ENCODE data around the gene SLC35D2.
A peak's percentile ranks its signal among the peaks of the same experiment; 100 is the strongest.

SLC35D2 gene

DNA sequence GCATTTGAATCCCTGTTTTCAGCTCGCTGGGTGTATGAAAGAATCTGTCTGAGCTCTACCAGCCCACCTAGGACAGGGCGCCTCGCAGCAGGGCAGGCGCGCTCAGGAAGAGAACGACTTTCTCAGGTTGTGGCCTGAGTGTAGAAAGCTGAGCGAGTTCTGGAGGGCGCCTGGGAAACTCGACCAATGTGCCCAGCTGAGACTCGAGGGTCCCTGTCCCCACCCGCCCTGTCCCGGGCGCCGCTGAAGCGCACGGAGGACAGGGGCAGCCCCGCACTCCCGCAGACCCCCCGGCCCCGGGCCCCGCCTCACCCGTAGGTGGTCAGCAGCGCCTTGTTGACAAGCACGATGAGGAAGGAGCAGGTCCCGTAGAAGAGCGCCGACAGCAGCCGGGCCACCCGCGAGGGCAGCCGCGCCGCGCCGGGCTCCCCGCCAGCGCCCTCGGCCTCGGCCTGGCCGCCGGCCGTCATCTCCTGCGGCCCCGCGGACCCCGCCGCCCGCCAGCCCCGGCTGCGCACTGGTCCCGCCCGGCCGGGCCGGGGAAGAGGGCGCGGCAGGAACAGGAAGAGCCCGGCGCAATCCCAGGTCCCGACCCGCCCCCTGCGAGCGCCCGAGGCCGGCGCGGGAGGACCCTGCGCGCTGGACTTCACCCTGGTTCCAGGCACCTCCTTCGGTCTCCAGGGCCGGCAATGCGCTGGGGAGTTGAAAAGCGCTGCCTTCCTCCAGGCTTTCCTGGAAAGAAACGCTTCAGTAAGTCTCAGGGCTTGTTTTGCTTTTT lies at the start of gene SLC35D2:
SLC35D2 (minus strand) TSS at position 547 of the 778 bp plus-strand sequence; CDS start at position 470, 77 bp downstream.
- peak; percentile 68 for DNase-seq

DNA sequence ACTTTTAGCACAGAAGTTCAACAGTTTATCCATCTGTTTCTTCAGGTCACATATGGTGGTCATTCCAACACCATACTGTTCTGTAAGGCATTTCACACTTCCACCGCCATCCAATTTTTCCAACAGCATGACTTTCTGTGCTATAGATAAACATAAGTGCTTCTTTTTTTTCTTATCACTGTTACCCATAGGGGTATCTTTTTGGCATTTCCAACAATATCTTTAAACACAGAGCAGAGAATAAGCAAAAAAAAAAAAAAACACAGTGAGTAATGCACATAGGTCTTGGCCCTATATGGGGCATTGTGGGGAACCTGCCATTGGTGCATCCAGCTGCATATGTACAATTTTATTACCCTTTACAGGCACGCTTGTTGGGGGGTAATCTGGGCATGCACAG lies 46.9 kb upstream of the SLC35D2 start:
- no peak for DNase-seq

DNA sequence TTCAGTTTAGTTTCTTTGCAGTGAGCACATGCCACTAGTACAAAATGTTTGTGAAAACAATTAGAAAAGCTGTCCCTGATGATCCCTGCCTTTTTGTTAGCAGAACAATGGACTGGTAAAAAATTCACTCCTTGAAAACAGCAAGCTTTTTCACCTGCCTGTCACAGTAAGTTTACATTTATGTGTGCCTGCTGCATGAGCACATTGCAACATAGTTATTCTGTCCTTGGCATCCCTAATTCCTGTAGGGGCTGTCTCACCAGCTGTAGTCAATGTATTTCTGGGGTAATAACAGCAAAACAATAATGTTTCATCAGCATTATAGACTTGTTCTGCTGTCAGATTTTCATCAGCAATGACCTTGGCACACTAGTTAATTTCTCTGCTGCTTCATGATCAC lies 46.2 kb upstream of the SLC35D2 start:
- DNase-seq, result no peak

DNA sequence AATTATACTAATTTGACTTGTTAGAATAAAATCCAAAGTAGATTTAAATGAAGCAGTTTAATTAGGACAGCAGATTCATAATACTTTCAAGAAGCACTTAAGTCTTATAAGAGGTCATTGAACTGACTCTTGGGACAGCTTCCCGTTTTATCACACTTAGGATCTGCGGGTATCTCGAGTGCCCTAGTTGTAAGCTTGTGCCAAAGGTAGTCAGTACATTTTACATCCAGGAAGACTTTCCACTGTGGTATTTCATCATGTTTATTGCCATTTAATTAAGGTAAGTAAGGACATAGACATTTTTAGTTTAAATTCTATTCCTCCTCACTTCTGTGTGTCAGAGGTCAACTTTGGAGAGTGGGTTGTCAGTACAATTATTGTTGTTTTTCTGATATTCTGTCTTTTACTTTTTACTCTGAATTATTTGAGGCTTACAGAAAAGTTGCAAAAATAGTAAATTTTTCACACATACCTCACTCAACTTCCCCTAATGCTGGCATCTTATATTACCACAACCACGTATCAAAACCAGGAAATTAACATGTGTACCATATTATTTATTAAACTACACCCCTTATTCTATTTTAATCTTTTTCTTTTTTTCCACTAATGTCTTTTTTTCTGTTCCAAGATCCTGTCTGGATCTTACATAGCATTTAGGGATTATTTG lies 42.1 kb upstream of the SLC35D2 start:
- peak; percentile 29 for DNase-seq

DNA sequence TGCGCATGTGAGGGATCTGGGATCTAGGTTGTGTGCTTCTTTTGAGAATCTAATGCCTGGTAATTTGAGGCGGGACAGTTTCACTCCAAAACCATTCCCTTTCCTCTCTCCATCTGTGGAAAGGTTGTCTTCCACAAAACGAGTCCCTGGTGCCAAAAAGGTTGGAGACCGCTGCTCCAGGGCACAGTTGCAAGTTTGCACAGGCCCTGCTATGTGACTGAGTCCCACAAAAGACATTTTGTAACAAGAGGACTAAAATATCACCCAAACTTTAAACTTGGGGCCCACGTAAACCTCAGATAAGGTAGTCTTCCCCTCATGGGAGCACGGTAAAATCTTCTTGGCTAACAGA lies 40.5 kb upstream of the SLC35D2 start:
- no peak for DNase-seq

DNA sequence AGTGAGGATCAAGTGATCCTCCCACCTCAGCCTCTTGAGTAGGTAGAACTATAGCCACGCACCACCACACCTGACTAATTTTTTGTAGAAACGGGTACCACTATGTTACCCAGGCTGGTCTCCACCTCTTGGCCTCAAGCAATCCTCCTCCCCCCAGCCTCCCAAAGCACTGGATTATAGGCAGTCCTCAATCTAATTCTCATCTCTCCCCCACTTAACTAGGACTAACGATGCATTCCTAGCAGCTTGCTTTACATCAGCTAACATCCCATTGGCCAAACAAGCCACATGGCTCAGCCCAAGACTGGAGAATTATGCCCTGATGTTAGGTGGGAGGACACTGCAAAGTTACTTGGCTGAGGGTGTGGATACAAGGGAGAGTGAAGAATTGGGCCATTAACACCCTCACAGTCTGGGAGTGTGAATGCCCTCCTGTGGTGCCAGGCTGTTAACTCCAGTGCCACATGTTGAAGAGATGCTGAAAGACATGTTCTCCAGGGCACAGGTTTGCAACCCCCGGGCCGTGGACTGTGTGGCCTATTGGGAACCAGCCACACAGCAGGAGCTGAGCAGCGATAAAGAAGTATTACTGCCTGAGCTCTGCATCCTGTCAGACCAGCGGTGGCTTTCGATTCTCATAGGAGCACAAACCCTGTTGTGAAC lies 39.9 kb upstream of the SLC35D2 start:
- no peak for DNase-seq

DNA sequence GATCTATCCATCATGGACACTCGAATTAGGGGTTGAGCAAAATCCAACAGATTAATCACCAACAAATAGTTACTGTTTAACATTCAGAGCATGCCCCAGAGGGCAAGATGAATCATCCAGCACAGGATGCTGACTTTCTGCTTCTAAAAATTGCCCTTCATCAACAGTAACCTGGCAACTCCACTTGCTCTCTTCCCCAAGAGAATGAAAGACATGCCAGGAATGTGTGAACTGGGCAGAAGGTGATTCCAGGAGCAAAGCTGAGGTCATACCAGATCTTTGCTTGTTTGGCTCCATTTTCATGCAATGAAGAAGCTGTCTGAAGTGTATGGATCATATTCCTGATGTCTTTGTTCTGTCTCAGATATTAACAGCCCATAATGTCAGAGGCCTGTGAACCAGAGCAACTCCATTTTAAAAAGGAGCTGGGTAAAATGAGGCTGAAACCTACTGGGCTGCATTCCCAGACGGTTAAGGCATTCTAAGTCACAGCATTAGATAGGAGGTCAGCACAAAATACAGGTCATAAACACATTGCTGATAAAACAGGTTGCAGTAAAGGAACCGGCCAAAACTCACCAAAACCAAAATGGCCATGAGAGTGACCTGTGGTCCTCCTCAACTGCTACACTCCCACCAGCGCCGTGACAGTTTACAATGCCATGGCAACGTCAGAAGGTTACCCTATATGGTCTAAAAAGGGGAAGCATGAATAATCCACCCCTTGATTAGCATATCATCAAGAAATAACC lies 37.1 kb upstream of the SLC35D2 start:
- DNase-seq, result peak; percentile 86

DNA sequence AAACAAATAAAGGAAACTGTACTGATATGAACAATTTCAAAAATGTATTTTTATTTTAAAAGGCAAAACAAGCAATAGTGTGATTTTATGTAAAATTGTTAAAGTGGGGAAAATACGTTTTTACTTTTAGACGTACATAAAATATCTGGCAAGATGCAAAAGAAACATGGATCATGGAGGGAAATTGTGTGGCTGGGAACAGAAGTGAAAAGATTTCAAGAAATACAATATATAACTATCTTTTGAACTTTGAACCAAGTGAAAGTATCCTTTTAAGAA lies 36.1 kb upstream of the SLC35D2 start:
- no peak for DNase-seq

DNA sequence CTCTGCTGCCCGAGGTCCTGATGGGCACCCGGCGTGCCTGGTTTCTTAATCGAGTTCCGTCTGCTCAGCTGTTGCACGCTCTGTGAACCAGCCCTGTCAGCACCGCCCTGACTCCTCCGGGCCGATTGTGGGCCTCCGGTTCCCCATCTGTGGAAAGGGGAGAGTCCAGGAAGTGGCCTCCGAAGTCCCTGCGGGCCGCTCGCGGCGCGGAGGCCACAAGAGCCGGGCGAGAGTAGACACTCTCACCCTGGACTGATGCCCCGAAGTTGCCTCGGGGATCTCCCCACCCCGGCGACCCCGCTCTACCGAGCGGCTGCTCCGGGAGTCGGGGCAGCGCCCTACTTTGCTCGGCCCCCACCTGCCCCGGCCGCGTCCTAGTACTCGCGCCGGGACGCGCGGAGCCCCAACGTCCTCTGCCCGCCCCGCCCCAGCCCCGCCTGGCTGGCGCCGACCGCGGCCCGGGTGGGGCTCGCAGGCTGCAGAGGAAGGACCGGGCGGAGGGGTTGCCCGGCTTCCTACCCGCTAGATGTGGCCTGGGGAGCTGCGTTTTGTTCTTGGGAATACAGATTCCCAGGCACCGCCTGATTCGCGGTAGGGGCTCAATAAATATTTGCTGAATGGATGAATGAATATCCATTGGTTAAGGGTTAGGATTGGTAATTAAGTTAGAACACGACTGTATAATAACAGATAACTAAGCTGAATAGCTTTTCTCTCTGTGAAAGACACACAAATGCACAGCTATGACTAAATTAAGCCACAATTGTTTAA lies 35.6 kb upstream of the SLC35D2 start:
- DNase-seq, result peak; percentile 92

DNA sequence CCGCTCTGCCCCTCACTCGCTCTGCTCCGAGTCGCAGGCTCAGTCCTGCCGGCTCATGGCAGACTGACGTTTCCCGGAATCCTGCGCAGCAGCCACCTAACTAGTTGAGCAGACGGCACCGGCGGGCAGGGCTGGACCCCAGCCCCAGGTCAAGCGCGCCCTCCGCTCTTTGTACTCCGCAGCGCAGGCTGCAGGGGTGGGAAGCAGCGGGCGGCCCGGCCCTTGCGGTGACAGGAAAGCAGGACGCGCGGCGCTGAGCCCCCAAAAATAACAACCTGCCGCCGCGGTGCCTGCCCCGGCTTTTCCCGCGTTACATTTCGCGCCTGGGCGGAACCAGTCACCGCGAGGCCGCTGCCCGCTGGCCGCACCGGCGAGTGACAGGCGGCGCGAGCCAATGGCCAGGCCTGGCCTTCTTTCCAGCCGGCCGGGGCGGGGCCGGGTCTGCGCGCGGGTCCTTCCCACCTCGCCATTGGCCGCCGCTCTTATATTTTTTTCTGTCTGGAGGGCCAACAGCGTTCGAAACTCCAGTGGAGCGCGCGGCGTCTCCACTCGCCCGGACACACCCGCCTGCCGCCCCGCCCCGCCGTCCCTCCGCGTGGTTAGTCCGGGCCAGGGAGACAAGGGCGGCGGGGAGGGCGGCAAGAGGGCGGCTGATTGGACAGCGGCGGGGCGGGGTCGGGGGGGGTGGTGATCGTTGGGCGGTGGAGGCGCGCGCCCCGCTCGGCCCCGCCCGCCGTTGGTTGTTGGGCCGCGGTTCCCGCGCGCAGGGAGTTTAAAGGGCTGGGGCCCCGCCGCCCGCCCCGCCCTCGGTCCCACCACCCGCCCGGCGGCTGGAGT lies 34.8 kb upstream of the SLC35D2 start, which contains the start of gene ZNF367:
ZNF367 (minus strand) TSS at position 288 of the 837 bp plus-strand sequence. CDS start 338 bp downstream, outside the sequence.
- peak; percentile 97 for DNase-seq

DNA sequence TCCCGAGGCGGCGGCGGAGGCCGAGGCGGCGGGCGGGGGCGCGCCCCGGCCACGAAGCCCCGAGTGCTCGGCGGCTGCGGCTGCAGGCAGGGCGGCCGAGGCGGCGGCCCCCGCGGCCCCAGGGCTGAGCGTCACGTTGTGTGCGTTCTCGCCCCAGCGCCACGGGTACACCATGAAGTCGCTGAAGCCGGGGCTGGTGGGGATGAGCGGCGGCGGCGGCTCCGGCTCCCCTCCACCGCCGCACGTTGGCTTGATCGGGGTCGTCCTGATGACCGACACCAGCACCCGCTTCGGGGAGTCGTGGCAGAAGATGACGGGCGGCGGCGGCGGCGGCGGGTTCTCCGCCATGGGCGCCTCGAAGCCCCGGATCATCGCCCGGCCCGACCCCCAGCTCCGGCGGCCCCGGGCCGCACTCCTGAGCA lies 34.2 kb upstream of the SLC35D2 start:
- no peak for DNase-seq

DNA sequence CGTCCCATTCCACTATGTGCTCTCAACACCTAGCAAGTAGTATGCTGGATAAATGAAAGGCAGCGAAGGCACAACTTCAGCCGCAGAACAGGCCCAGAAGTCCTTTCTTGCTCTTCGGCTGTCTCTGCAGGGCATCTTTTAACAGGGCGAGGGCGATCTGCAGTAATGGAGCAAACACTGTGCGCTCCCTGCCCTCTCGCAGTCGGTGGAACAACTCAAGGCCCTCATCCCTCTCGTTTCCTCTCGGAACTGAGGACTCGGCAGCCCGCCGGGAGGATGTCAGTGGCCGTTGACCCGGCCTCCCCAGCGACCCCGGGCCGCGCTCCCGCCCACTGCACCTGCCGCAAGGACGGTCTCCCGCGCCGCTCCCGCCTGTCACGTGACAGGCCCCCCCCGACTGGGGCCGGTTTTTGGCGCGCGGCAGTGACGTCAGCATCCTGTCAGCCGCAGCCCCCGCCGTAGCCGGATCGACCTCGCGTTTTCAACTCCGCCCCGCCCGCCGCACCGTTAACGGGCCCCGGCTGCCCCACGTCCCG lies 33.6 kb upstream of the SLC35D2 start:
- peak; percentile 89 for DNase-seq

DNA sequence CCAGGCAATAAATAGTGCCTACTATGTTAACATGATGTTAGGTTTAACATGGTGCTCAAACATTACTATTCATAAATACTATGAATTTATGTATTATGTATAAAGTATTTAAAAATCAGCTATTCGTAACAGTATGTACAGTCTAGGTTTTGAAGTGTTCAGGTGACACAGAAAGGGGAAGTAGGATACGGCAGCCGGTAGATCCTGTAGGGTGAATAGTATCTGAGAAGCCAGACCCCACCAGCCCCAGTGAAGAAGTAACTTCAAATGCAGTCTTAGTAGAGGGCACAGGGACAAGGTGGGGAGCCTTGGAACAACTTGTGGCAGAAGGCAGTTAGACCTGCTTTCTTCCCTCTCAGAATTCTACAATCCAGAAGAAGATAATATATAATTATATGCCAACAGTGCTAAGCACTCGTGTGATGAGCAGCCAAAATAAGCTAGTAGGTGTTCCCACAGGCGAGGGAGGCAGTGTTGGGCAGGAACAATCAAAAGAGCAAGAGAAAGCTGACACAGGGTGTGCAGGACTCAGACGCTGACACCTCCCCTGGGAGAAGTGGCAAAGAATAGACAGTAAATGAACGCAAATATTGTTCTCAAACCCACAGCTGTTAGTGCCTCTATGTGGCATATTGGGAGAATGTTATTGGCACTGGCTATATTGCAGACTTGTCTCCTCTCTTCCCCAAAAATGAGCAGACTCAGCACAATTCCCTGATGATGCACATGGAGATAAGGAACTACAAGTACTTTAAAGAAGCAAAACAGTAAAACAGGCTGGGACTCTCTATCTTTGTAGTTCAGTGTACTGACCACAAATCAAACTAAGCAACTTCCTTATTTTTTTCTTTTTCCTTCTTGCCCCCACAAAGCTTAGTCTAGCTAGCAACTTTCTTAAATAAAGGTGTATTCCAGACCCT lies 30.1 kb upstream of the SLC35D2 start:
- peak; percentile 87 for DNase-seq

DNA sequence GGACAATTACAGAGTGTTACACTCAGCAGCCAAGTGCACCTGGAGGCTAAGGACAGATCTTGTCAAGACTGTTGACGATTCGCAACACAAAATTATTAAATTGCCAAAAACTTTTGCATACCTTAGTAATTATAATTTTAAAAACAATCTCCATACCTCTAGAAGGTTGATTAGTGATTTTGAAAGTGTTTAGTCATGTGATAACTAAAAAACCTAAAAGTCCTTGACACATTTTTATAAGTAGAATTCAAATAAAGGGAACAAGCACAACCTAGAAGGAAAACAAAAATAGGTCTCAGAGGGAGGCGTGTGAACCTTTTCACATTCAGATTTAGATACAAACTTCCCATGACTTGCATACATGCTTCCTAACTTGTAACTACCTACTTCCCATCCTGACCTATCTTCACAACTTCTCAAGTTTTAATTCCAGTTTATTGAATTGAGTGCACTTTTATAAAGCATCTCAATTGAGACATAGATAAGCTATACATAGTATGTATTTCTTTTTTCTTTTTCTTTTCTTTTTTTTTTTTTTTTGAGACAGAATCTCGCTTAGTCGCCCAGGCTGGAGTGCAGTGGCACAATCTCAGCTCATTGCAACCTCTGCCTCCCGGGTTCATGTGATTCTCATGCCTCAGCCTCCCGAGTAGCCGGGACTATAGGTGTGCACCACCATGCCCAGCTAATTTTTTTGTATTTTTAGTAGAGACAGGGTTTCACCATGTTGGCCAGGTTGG lies 28.8 kb upstream of the SLC35D2 start:
- DNase-seq, result no peak

DNA sequence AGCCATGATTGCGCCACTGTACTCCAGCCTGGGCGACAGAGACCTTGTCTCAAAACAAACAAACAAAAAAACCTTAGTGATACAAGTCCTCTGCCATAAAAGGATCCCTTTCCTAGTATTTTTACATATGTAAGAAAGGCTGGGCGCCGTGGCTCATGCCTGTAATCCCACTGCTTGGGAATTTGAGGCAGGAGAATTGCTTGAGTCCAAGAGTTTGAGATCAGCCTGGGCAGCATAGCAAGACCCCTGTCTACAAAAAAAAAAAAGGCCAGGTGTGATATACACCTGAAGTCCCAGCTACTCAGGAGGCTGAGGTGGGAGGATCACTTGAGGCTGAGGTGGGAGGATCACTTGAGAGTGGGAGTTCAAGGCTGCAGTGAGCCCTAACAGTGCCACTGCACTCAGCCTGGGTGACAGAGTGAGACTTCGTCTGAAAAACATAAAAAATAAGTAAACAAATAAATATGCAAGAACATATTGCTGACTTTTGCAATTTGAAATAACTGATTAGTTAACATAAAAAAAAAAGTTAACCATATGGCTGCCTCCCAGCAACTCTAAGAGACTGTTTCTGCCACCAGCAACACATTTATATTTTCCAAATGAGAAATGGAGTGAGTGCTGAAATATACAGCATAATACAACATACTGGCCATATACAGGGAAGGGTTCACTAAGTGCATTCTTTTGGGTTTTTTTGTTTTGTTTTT lies 27.8 kb upstream of the SLC35D2 start:
- no peak for DNase-seq

DNA sequence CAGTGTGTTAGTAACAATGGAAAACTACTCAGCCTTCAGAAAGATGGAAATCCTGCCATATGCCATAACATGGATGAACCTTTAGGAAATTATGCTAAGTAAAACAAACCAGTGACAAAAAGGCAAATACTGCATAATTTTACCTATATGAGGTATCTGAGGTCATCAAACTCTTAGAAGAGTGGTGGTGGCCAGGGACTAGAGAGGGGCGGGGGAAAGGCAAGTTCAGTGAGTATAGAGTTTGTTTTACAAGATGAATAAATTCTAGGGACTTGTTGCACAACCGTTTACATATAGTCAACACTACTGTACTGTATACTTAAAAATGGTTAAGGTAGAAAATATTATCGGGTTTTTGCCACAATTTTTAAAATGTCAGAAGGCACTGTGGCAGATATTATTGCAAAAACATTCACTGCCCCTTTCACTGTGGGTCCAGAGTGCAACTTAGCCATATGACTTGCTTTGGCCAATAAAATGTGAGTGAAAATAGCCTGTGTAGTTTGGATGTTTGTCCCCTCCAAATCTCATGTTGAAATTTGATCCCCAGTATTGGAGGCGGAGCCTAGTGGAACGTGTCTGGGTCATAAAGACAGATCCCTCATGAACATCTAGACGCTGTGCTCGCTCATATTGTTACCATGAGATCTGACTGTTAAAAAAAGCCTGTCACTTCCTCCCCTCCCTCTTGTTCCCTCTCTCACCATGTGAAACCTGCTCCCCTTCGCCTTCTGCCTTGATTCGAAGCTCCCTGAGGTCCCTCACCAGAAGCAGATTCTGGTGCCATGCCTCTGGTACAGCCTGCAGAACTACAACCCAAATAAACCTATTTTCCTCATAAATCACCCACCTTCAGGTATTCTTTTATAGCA lies 25.1 kb upstream of the SLC35D2 start:
- DNase-seq, result peak; percentile 13

DNA sequence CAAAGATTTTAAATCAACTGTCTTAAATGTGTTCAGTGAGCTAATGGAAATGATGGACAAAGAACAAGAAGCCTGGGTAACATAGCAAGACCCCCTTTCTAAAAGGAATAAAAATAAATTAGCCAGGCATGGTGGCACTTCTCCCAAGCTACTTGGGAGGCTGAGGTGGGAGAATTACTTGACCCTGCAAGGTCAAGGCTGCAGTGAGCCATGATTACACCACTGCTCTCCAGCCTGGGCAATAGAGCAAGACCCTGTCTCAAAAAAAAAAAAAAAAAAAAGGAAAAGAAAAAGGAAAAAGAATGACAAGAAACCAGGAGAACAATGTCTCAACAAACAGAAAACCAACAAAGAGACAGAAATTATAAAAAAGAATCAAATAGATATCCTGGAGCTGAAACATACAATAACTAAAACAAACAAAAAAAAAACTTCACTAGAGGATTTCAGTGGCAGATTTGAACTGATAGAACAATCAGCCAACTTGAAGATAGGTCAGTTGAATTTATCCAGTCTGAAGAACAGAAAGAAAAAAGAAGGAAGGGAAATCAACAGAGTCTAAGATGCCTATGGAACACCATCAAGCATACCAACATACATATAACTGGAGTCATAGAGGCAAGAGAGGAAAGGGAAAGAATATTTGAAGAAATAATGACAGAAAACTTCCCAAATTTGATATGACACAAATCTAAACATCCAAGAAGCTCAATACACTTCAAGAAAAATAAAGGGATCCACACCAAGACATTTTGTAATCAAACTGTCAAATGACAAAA lies 16.8 kb upstream of the SLC35D2 start:
- no peak for DNase-seq
